Measurements from ENCODE around the gene MCC.

DNA sequence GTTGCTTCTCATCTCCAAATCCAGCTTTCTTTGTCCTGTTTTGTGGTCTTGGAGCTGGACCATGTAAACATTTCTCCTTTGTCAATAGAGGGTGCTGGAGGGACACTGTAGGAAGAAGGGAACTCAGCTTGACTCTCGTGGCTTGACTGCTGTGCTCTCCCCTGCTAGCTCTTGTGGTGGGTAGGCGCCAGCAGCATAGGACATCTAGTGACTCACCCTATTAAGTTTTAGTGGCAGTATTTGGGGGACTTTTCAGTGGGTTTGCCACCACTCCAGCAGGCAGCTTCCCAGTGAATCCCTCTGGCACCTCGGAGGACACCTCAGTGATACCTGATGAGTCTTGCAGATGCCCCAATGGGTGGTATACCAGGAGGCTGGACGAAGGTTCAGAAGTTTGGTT, 151.3 kb downstream of the MCC start:
- TF ChIP-seq, protein P1, sequence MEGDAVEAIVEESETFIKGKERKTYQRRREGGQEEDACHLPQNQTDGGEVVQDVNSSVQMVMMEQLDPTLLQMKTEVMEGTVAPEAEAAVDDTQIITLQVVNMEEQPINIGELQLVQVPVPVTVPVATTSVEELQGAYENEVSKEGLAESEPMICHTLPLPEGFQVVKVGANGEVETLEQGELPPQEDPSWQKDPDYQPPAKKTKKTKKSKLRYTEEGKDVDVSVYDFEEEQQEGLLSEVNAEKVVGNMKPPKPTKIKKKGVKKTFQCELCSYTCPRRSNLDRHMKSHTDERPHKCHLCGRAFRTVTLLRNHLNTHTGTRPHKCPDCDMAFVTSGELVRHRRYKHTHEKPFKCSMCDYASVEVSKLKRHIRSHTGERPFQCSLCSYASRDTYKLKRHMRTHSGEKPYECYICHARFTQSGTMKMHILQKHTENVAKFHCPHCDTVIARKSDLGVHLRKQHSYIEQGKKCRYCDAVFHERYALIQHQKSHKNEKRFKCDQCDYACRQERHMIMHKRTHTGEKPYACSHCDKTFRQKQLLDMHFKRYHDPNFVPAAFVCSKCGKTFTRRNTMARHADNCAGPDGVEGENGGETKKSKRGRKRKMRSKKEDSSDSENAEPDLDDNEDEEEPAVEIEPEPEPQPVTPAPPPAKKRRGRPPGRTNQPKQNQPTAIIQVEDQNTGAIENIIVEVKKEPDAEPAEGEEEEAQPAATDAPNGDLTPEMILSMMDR (IDR thresholded peaks at IDR 0.05; ENCODE audit: insufficient read depth, low read length, poor library complexity, severe bottlenecking): peak; percentile 23
- TF ChIP-seq EZH2phosphoT487 (conservative IDR thresholded peaks at IDR 0.05; ENCODE audit: low read length): no peak
